Measurements from ENCODE around the gene ILF3.

DNA sequence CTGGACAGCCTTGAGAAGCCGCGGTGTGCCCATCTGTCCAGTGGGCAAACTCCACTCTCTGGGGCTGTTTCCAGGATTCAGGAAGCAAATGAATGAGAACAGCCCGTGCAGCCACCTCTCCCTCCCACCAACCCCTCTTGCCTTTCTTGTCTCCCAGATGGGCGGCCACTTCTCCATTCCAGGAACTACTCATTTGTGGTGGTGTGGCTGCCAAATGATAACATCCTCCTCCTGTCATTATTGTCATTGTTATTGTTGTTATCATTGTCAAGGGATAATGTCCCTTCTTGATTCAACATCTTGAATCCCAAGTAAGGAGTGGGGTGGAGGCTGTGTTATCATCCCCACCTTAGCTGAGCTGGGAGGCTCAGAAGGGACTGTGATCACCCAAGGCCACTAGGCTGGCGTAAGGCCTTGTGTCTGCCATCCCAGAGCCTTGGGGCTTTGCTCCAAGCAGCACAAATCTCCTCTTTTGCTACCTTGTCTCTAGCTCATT lies 65.4 kb downstream of the ILF3 start:
- TF ChIP-seq, protein P1, sequence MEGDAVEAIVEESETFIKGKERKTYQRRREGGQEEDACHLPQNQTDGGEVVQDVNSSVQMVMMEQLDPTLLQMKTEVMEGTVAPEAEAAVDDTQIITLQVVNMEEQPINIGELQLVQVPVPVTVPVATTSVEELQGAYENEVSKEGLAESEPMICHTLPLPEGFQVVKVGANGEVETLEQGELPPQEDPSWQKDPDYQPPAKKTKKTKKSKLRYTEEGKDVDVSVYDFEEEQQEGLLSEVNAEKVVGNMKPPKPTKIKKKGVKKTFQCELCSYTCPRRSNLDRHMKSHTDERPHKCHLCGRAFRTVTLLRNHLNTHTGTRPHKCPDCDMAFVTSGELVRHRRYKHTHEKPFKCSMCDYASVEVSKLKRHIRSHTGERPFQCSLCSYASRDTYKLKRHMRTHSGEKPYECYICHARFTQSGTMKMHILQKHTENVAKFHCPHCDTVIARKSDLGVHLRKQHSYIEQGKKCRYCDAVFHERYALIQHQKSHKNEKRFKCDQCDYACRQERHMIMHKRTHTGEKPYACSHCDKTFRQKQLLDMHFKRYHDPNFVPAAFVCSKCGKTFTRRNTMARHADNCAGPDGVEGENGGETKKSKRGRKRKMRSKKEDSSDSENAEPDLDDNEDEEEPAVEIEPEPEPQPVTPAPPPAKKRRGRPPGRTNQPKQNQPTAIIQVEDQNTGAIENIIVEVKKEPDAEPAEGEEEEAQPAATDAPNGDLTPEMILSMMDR (IDR thresholded peaks at IDR 0.05) = no peak
- no peak for TF ChIP-seq POLR2A (IDR thresholded peaks at IDR 0.05)

All from lower leg skin (tissue), 3 donors.